Neutrophil (primary cell): Measurements from ENCODE around the gene HIP1.

ENCODE experiments used
- H3K27ac ChIP-seq: fragments of 200-600 bp; sonication (generic); 2 replicates; pipeline ENCODE4 v1.5.1; 2016; ENCODE audit warnings: mild to moderate bottlenecking, moderate library complexity
- H3K27me3 ChIP-seq: fragments of 200-600 bp; sonication (generic); 2 replicates; pipeline ENCODE4 v1.6.0; 2016; ENCODE audit warnings: mild to moderate bottlenecking
- H3K36me3 ChIP-seq: fragments of 200-600 bp; sonication (generic); 2 replicates; pipeline ENCODE4 v1.5.1; 2017
- H3K4me1 ChIP-seq, 2 experiments: fragments of 200-600 bp in 1 of 2; sonication (generic) in 1 of 2; 1 replicate in 1 of 2; 2 replicates in 1 of 2; pipeline versions ENCODE4 v1.5.1 to v1.6.1; 2013 to 2016; ENCODE audit warnings: low read depth in 1 of 2, low read length in 1 of 2, mild to moderate bottlenecking in 1 of 2, moderate library complexity in 1 of 2; ENCODE audit not compliant: control insufficient read depth in 1 of 2, insufficient read depth in 1 of 2
- H3K4me3 ChIP-seq, 2 experiments: fragments of 200-600 bp in 1 of 2; sonication (generic) in 1 of 2; 1 replicate in 1 of 2; 2 replicates in 1 of 2; pipeline ENCODE4 v1.5.1; 2013 to 2016; ENCODE audit warnings: low read depth in 1 of 2, low read length in 1 of 2, mild to moderate bottlenecking in 1 of 2, moderate library complexity in 1 of 2
- H3K9me3 ChIP-seq: fragments of 200-600 bp; sonication (generic); 2 replicates; pipeline ENCODE4 v1.5.1; 2016
- TF ChIP-seq, protein P1 (sequence below): fragments of 200-600 bp; sonication (generic); IDR thresholded peaks from 2 replicates; pipeline ENCODE4 v1.5.1; 2016; ENCODE audit warnings: antibody characterized with exemption

Gene HIP1

DNA sequence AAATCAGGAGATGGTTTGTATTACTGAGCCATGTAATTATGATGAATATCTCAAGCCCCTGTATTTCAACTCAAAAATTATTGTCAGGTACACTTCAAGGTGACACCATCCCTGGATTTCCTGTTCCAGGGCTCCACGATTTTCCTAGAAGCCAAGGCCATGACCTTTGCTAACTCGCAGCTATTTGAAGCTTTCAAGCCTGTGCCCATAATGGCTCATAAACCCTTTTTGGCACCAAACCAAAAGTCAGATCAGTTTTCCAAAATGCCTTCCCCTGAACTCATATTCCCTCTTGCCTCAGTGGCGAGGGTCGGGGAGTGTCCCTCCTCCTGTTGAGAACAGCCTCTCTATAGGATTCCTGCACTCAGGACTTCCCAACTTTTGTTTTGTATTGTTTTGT, 70.8 kb downstream of the HIP1 start:
- Histone ChIP-seq H3K27ac (no peak overlapping the region), H3K27me3 (no peaks in the 10 kb centered on the region), H3K4me1 (no peaks in the 10 kb centered on the region), H3K4me3 (no peak overlapping the region), H3K36me3 (no peaks in the 10 kb centered on the region), H3K9me3 (no peaks in the 10 kb centered on the region)
- TF ChIP-seq, protein P1, sequence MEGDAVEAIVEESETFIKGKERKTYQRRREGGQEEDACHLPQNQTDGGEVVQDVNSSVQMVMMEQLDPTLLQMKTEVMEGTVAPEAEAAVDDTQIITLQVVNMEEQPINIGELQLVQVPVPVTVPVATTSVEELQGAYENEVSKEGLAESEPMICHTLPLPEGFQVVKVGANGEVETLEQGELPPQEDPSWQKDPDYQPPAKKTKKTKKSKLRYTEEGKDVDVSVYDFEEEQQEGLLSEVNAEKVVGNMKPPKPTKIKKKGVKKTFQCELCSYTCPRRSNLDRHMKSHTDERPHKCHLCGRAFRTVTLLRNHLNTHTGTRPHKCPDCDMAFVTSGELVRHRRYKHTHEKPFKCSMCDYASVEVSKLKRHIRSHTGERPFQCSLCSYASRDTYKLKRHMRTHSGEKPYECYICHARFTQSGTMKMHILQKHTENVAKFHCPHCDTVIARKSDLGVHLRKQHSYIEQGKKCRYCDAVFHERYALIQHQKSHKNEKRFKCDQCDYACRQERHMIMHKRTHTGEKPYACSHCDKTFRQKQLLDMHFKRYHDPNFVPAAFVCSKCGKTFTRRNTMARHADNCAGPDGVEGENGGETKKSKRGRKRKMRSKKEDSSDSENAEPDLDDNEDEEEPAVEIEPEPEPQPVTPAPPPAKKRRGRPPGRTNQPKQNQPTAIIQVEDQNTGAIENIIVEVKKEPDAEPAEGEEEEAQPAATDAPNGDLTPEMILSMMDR = no peak

- TF ChIP-seq, protein P1 = no peak
- H3K9me3 ChIP-seq = no peaks in the 10 kb centered on the region
Observed at GRCh38 chr7:75663302-75663907, 75.3 kb downstream of the HIP1 start.

GRCh38 chr7:75662579-75663301, 76.0 kb downstream of the HIP1 start:
- Histone ChIP-seq H3K9me3 (no peaks in the 10 kb centered on the region), H3K36me3 (no peaks in the 10 kb centered on the region), H3K4me1 (no peaks in the 10 kb centered on the region), H3K4me3 (no peak overlapping the region), H3K27me3 (no peaks in the 10 kb centered on the region), H3K27ac (no peak overlapping the region)
- TF ChIP-seq, protein P1 = no peak

More at GRCh38 chr7:75663302-75663907, 75.3 kb downstream of the HIP1 start:
- H3K36me3 ChIP-seq = no peaks in the 10 kb centered on the region
- H3K27ac ChIP-seq = no peak overlapping the region
- H3K27me3 ChIP-seq = no peaks in the 10 kb centered on the region
- no peaks in the 10 kb centered on the region for H3K4me1 ChIP-seq
- no peak overlapping the region for H3K4me3 ChIP-seq

- H3K27me3 ChIP-seq = no peaks in the 10 kb centered on the region
- TF ChIP-seq, protein P1 = no peak
- no peaks in the 10 kb centered on the region for H3K4me1 ChIP-seq
- H3K36me3 ChIP-seq = no peaks in the 10 kb centered on the region
- H3K9me3 ChIP-seq = no peaks in the 10 kb centered on the region
- H3K27ac ChIP-seq = no peak overlapping the region
- no peak overlapping the region for H3K4me3 ChIP-seq
Observed at GRCh38 chr7:75660566-75661215, 78.0 kb downstream of the HIP1 start.

GRCh38 chr7:75658802-75659201, 79.9 kb downstream of the HIP1 start:
- no peak overlapping the region for H3K27ac ChIP-seq
- H3K4me1 ChIP-seq = no peaks in the 10 kb centered on the region
- H3K9me3 ChIP-seq = no peaks in the 10 kb centered on the region
- H3K36me3 ChIP-seq = no peaks in the 10 kb centered on the region
- no peaks in the 10 kb centered on the region for H3K27me3 ChIP-seq
- H3K4me3 ChIP-seq = no peak overlapping the region
- TF ChIP-seq, protein P1 = no peak
